Measurements from ENCODE around the gene NPAS2.

GRCh38 chr2:100776445-100776844 is 43.5 kb upstream of the NPAS2 start:
- TF ChIP-seq CTCF (IDR thresholded peaks at IDR 0.05) (no peak), POLR2A (IDR thresholded peaks at IDR 0.05) (no peak), POLR2AphosphoS5 (IDR thresholded peaks at IDR 0.05) (no peak), EP300 (IDR thresholded peaks at IDR 0.05; ENCODE audit: low read depth) (no peak)

Measured in transverse colon (tissue), 4 donors.